ENCODE results near the gene SLC35A1. TPM values are rescaled to one million over a fixed set of nuclear protein-coding genes. Genes with fewer than 3 reads are reported as not detected.

Gene SLC35A1
- total and polyA plus RNA-seq, 2 experiments from 2014 or later: 12.7 to 29.3 TPM

DNA sequence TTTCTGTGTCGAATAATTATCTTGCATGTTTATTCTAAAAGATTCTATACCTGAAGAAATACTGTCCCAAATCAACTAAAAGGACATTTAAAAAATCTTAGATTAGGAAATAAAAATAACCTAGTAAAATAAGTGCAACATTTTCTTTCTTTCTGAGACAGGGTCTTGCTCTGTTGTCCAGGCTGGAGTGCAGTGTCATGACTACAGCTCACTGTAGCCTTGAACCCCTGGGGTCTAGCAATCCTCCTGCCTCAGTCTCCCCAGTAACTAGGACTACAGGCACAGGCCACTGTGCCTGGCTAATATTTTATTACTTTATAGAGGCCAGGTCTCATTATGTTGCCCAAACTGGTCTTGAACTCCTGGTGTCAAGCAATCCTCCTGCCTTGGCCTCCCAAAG, 68.3 kb downstream of the SLC35A1 start:
- TF ChIP-seq CTCF (IDR thresholded peaks at IDR 0.05; ENCODE audit: low read depth, low read length): no peak

GRCh38 chr6:87541744-87542143, 69.0 kb downstream of the SLC35A1 start:
- TF ChIP-seq CTCF (IDR thresholded peaks at IDR 0.05; ENCODE audit: low read depth, low read length): no peak
- Histone ChIP-seq H3K27me3 (no peaks in the 10 kb centered on the region), H3K9me3 (ENCODE audit: low read depth) (no peaks in the 10 kb centered on the region), H3K27ac (no peak overlapping the region), H3K36me3 (peaks cover 11% of the 10 kb centered on the region), H3K4me1 (ENCODE audit: low read depth) (no peaks in the 10 kb centered on the region), H3K4me3 (no peak overlapping the region)
- no peak for DNase-seq (ENCODE audit: low read depth in 1 of 2, low spot score in 1 of 2)

More for the DNA sequence above, 68.3 kb downstream of the SLC35A1 start:
- Histone ChIP-seq H3K27ac (no peak overlapping the region), H3K4me3 (no peak overlapping the region), H3K36me3 (peaks cover 11% of the 10 kb centered on the region), H3K4me1 (ENCODE audit: low read depth) (no peaks in the 10 kb centered on the region), H3K9me3 (ENCODE audit: low read depth) (no peaks in the 10 kb centered on the region), H3K27me3 (no peaks in the 10 kb centered on the region)
- no peak for DNase-seq (ENCODE audit: low read depth in 1 of 2, low spot score in 1 of 2)

DNA sequence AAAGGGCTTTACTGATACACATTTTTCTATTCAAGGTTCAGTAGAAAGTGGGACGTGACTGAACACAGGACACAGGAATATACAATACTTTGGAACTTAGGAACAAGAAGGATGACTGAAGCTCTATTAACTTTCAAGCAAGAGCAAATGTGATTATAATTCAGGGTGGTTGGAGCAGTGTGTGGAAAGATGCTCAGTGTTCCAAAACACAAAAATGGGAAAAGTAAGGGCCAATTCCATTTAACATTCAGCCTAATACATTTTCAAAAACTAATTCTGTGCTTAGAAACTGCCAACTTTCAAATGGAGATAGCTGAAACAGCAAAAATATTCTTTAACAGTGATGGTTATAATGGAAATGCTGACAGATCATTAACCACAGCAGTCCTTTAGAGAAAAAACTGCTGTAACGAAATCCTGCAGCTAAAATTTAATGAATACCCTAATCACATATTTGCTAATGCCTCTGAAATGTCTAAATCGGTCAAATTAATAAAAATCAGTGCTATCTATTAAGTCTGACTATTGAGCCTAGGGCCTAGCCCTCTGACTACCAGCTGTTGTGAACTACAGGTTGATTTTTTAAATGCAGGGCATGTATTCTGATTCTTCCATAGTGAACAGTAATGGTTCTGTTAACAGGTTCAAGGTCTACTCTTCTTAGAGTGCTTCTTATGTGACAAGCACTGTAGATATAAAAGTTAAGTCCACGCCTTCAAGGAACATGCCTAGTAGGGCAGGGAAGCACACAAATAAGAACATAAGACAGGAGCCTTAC, 71.1 kb downstream of the SLC35A1 start:
- Histone ChIP-seq H3K36me3 (peaks cover 16% of the 10 kb centered on the region), H3K27me3 (no peaks in the 10 kb centered on the region), H3K4me3 (no peak overlapping the region), H3K4me1 (ENCODE audit: low read depth) (no peaks in the 10 kb centered on the region), H3K27ac (no peak overlapping the region), H3K9me3 (ENCODE audit: low read depth) (no peaks in the 10 kb centered on the region)
- DNase-seq (ENCODE audit: low read depth in 1 of 2, low spot score in 1 of 2): no peak
- no peak for TF ChIP-seq CTCF (IDR thresholded peaks at IDR 0.05; ENCODE audit: low read depth, low read length)

DNA sequence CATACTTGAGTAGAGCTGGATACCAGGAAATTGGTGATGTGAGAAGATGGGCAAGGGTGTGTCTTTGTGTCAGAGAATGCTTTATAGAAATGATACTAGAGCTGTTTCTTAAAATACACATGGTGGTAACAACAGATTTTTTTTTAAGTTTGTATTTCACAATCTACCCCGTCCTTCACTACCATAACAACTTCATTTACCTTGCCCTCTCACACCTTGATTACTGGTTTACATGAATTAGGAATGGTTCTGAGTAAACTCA, 71.6 kb downstream of the SLC35A1 start:
- TF ChIP-seq CTCF (IDR thresholded peaks at IDR 0.05; ENCODE audit: low read depth, low read length): no peak
- Histone ChIP-seq H3K4me1 (ENCODE audit: low read depth) (no peaks in the 10 kb centered on the region), H3K27me3 (no peaks in the 10 kb centered on the region), H3K9me3 (ENCODE audit: low read depth) (no peaks in the 10 kb centered on the region), H3K4me3 (no peak overlapping the region), H3K36me3 (peaks cover 16% of the 10 kb centered on the region), H3K27ac (no peak overlapping the region)
- DNase-seq (ENCODE audit: low read depth in 1 of 2, low spot score in 1 of 2): no peak

GRCh38 chr6:87551799-87552198, 79.0 kb downstream of the SLC35A1 start:
- Histone ChIP-seq H3K27ac (no peak overlapping the region), H3K36me3 (peaks cover 21% of the 10 kb centered on the region), H3K9me3 (ENCODE audit: low read depth) (no peaks in the 10 kb centered on the region), H3K4me3 (no peak overlapping the region), H3K4me1 (ENCODE audit: low read depth) (no peaks in the 10 kb centered on the region), H3K27me3 (no peaks in the 10 kb centered on the region)
- no peak for DNase-seq (ENCODE audit: low read depth in 1 of 2, low spot score in 1 of 2)
- TF ChIP-seq CTCF (IDR thresholded peaks at IDR 0.05; ENCODE audit: low read depth, low read length): no peak
